Esophagus (tissue), 2 donors: ENCODE measurements around the gene DLEC1. TPM values are rescaled to one million over a fixed set of nuclear protein-coding genes. Genes with fewer than 3 reads are reported as not detected.

Experiments
- H3K27ac ChIP-seq, 2 donors: one replicate each; pipeline ENCODE4 v1.5.1; 2013; ENCODE audit warnings: low read depth in 2 of 2, mild to moderate bottlenecking in 2 of 2, inconsistent platforms in 1 of 2, low read length in 1 of 2, moderate library complexity in 1 of 2
- H3K27me3 ChIP-seq, 2 donors: one replicate each; pipeline ENCODE4 v1.6.1; 2013; ENCODE audit warnings: low read length in 2 of 2, control low read depth in 1 of 2, mild to moderate bottlenecking in 1 of 2; ENCODE audit not compliant: insufficient read depth in 2 of 2, control insufficient read depth in 1 of 2
- H3K36me3 ChIP-seq, 2 donors: one replicate each; pipeline ENCODE4 v1.6.1; 2013; ENCODE audit warnings: low read length in 1 of 2; ENCODE audit not compliant: control insufficient read depth in 2 of 2, insufficient read depth in 2 of 2
- H3K4me1 ChIP-seq, 2 donors: one replicate each; pipeline ENCODE4 v1.6.1; 2013; ENCODE audit warnings: low read length in 1 of 2; ENCODE audit not compliant: control insufficient read depth in 2 of 2, insufficient read depth in 2 of 2
- H3K4me3 ChIP-seq, 2 donors: one replicate each; pipeline ENCODE4 v1.5.1; 2013; ENCODE audit warnings: low read length in 2 of 2, mild to moderate bottlenecking in 2 of 2, low read depth in 1 of 2, moderate library complexity in 1 of 2
- H3K9me3 ChIP-seq, 2 donors: one replicate each; pipeline ENCODE4 v1.6.1; 2013; ENCODE audit warnings: mild to moderate bottlenecking in 2 of 2, low read depth in 1 of 2, low read length in 1 of 2, moderate library complexity in 1 of 2; ENCODE audit not compliant: control insufficient read depth in 2 of 2, insufficient read depth in 1 of 2
- WGBS, 2 donors: extraction: QIAGEN DNeasy Blood & Tissue Kit; methylation state at CpG; one replicate each; pipeline ENCODE4 v1.1.7; 2013; 5-methylcytosine and 5-hydroxymethylcytosine counted together
- polyA plus RNA-seq, 2 donors: library from polyadenylated mRNA; stranded (reverse); fragments of 200-250 nt; gene quantifications; one replicate each; pipeline ENCODE4 v1.2.3, GENCODE V29; 2013
- donor health status: healthy with polysubstance abuse.
- donor health status: Bipolar disorder and iron deficiency.

The DLEC1 gene
- polyA plus RNA-seq, 2 donors, result 0.16 to 0.39 TPM

GRCh38 chr3:38121832-38122461 is 82.9 kb downstream of the DLEC1 start:
- Histone ChIP-seq H3K9me3 (no peaks in the 10 kb centered on the region), H3K36me3 (peaks cover 19 to 54% of the 10 kb centered on the region in 2 donors), H3K4me1 (peaks cover 0 to 5% of the 10 kb centered on the region in 2 donors), H3K27me3 (no peaks in the 10 kb centered on the region), H3K4me3 (no peak overlapping the region), H3K27ac (no peak overlapping the region)
- 89 to 94% methylated on average over 13 of the region's 13 CpGs for WGBS, 2 donors

GRCh38 chr3:38122712-38123290 is 83.8 kb downstream of the DLEC1 start:
- Histone ChIP-seq H3K9me3 (no peaks in the 10 kb centered on the region), H3K4me3 (no peak overlapping the region), H3K27ac (no peak overlapping the region), H3K36me3 (peaks cover 20 to 62% of the 10 kb centered on the region in 2 donors), H3K27me3 (no peaks in the 10 kb centered on the region), H3K4me1 (peaks cover 0 to 5% of the 10 kb centered on the region in 2 donors)
- WGBS, 2 donors, result 91 to 96% methylated on average over 9 of the region's 9 CpGs

GRCh38 chr3:38124324-38125122 is 85.5 kb downstream of the DLEC1 start:
- Histone ChIP-seq H3K27ac (no peak overlapping the region), H3K36me3 (peaks cover 31 to 74% of the 10 kb centered on the region in 2 donors), H3K27me3 (no peaks in the 10 kb centered on the region), H3K9me3 (no peaks in the 10 kb centered on the region), H3K4me1 (peaks cover 0 to 2% of the 10 kb centered on the region in 2 donors), H3K4me3 (no peak overlapping the region)
- 60 to 64% methylated on average over 7 of the region's 7 CpGs for WGBS, 2 donors

GRCh38 chr3:38125305-38126120 is 86.5 kb downstream of the DLEC1 start:
- Histone ChIP-seq H3K9me3 (no peaks in the 10 kb centered on the region), H3K36me3 (peaks cover 31 to 72% of the 10 kb centered on the region in 2 donors), H3K27ac (no peak overlapping the region), H3K27me3 (no peaks in the 10 kb centered on the region), H3K4me3 (no peak overlapping the region), H3K4me1 (peaks cover 0 to 2% of the 10 kb centered on the region in 2 donors)
- 92 to 93% methylated on average over 11 of the region's 11 CpGs for WGBS, 2 donors

- no peaks in the 10 kb centered on the region for H3K27me3 ChIP-seq
- WGBS, 2 donors, result 92 to 95% methylated on average over 6 of the region's 6 CpGs
- H3K36me3 ChIP-seq, result peaks cover 30 to 65% of the 10 kb centered on the region in 2 donors
- H3K27ac ChIP-seq, result no peak overlapping the region
- H3K9me3 ChIP-seq, result no peaks in the 10 kb centered on the region
- H3K4me1 ChIP-seq, result peaks cover 0 to 2% of the 10 kb centered on the region in 2 donors
- H3K4me3 ChIP-seq, result no peak overlapping the region
Observed at GRCh38 chr3:38126121-38126892, 87.3 kb downstream of the DLEC1 start.

GRCh38 chr3:38127611-38128302 is 88.7 kb downstream of the DLEC1 start:
- Histone ChIP-seq H3K9me3 (no peaks in the 10 kb centered on the region), H3K27me3 (no peaks in the 10 kb centered on the region), H3K4me1 (peaks cover 0 to 2% of the 10 kb centered on the region in 2 donors), H3K4me3 (no peak overlapping the region), H3K27ac (no peak overlapping the region), H3K36me3 (peaks cover 29 to 58% of the 10 kb centered on the region in 2 donors)
- WGBS, 2 donors, result 95 to 97% methylated on average over 4 of the region's 4 CpGs

GRCh38 chr3:38128303-38128655 is 89.3 kb downstream of the DLEC1 start:
- H3K4me3 ChIP-seq, result no peak overlapping the region
- H3K4me1 ChIP-seq, result peaks cover 0 to 2% of the 10 kb centered on the region in 2 donors
- H3K9me3 ChIP-seq, result no peaks in the 10 kb centered on the region
- no peak overlapping the region for H3K27ac ChIP-seq
- WGBS, 2 donors, result 90 to 100% methylated on average over 1 of the region's 1 CpG
- no peaks in the 10 kb centered on the region for H3K27me3 ChIP-seq
- H3K36me3 ChIP-seq, result peaks cover 29 to 58% of the 10 kb centered on the region in 2 donors

GRCh38 chr3:38129058-38129457 is 90.0 kb downstream of the DLEC1 start:
- WGBS, 2 donors, result 93 to 97% methylated on average over 5 of the region's 5 CpGs
- Histone ChIP-seq H3K4me1 (peaks cover 0 to 6% of the 10 kb centered on the region in 2 donors), H3K9me3 (no peaks in the 10 kb centered on the region), H3K27me3 (no peaks in the 10 kb centered on the region), H3K4me3 (no peak overlapping the region), H3K27ac (no peak overlapping the region), H3K36me3 (peaks cover 29 to 60% of the 10 kb centered on the region in 2 donors)
